Measurements from ENCODE around the gene RPE. TPM values are rescaled to one million over a fixed set of nuclear protein-coding genes. Genes with fewer than 3 reads are reported as not detected.

Gene RPE
- total RNA-seq, 4 donors from 2014 or later: 37.1 to 116 (median 82.0) TPM

- TF ChIP-seq CTCF (IDR thresholded peaks at IDR 0.05) (no peak), POLR2A (IDR thresholded peaks at IDR 0.05) (no peak)
- H3K36me3 ChIP-seq: no peaks in the 10 kb centered on the region
- H3K9me3 ChIP-seq: no peaks in the 10 kb centered on the region
- no peak overlapping the region for H3K4me3 ChIP-seq
- no peak overlapping the region for H3K27ac ChIP-seq
- intact Hi-C loops (cut with DNase I; ENCODE audit: low total_unique reads): no loop called here
- no peaks in the 10 kb centered on the region for H3K27me3 ChIP-seq
- DNase-seq: no peak
- no peaks in the 10 kb centered on the region for H3K4me1 ChIP-seq
These were observed 52.3 kb downstream of the RPE start for GRCh38 chr2:210054696-210055095.

- TF ChIP-seq CTCF (IDR thresholded peaks at IDR 0.05): no peak
- no peak for TF ChIP-seq POLR2A (IDR thresholded peaks at IDR 0.05)
- Histone ChIP-seq H3K27me3 (no peaks in the 10 kb centered on the region), H3K27ac (no peak overlapping the region), H3K4me3 (no peak overlapping the region), H3K36me3 (no peaks in the 10 kb centered on the region), H3K4me1 (no peaks in the 10 kb centered on the region), H3K9me3 (no peaks in the 10 kb centered on the region)
- intact Hi-C loops (cut with DNase I; ENCODE audit: low total_unique reads): no loop called here
- DNase-seq: no peak
These were observed 53.4 kb downstream of the RPE start for GRCh38 chr2:210055825-210056224.

GRCh38 chr2:210063306-210063705 is 60.9 kb downstream of the RPE start:
- H3K4me1 ChIP-seq: no peaks in the 10 kb centered on the region
- H3K27me3 ChIP-seq: no peaks in the 10 kb centered on the region
- intact Hi-C loops (cut with DNase I; ENCODE audit: low total_unique reads): no loop called here
- H3K4me3 ChIP-seq: no peak overlapping the region
- H3K9me3 ChIP-seq: no peaks in the 10 kb centered on the region
- DNase-seq: no peak
- TF ChIP-seq CTCF (IDR thresholded peaks at IDR 0.05) (no peak), POLR2A (IDR thresholded peaks at IDR 0.05) (no peak)
- no peaks in the 10 kb centered on the region for H3K36me3 ChIP-seq
- no peak overlapping the region for H3K27ac ChIP-seq

Other genes starting within 250 kb of the RPE start
- 1 to 10 TPM in 1 of 4 donors, under 1 TPM in 3; under 0.01 to 3.0 (median 0.45) TPM for gene UNC80, start 230.8 kb upstream of the RPE start, total RNA-seq
- 10 to 100 TPM; 50.3 to 81.8 (median 55.2) TPM for gene KANSL1L, start 168.8 kb downstream of the RPE start, total RNA-seq
- gene ACADL, start 222.8 kb downstream of the RPE start, total RNA-seq: 10 to 100 TPM in 2 of 4 donors, 1 to 10 TPM in 1, under 1 TPM in 1; 0.26 to 12.6 (median 8.1) TPM

Data from uterus (tissue), 4 donors.